Skin epidermis (tissue), 12 donors: ENCODE data around the gene GPLD1.

Experiments
- H3K27ac ChIP-seq, 21 experiments: fragments of 200-600 bp; sonication (generic) in 11 of 21; one replicate each; pipeline ENCODE4 v1.5.0; 2020; ENCODE audit warnings: mild to moderate bottlenecking in 3 of 21, inconsistent platforms in 2 of 21, moderate library complexity in 2 of 21
- H3K4me3 ChIP-seq, 7 experiments: fragments of 200-600 bp; sonication (generic) in 2 of 7; one replicate each; pipeline ENCODE4 v1.5.0; 2020; ENCODE audit warnings: inconsistent platforms in 2 of 7, mild to moderate bottlenecking in 2 of 7, moderate library complexity in 1 of 7

The GPLD1 gene

GRCh38 chr6:24504287-24504648, 14.9 kb upstream of the GPLD1 start:
- Histone ChIP-seq H3K27ac (no peak overlapping the region), H3K4me3 (no peak overlapping the region)

- Histone ChIP-seq H3K4me3 (no peak overlapping the region), H3K27ac (no peak overlapping the region)
Observed at GRCh38 chr6:24501914-24502313, 12.5 kb upstream of the GPLD1 start.

- Histone ChIP-seq H3K4me3 (no peak overlapping the region), H3K27ac (no peak overlapping the region)
Observed at GRCh38 chr6:24501374-24501773, 12.0 kb upstream of the GPLD1 start.

- no peak overlapping the region for H3K4me3 ChIP-seq
Observed at GRCh38 chr6:24500683-24501082, 11.3 kb upstream of the GPLD1 start.

GRCh38 chr6:24497254-24497970, 8.0 kb upstream of the GPLD1 start:
- Histone ChIP-seq H3K4me3 (no peak overlapping the region), H3K27ac (no peak overlapping the region)

More at GRCh38 chr6:24500683-24501082, 11.3 kb upstream of the GPLD1 start:
- H3K27ac ChIP-seq, result no peak overlapping the region

GRCh38 chr6:24494821-24495795, 5.7 kb upstream of the GPLD1 start, which contains the start of gene ALDH5A1:
ALDH5A1 (plus strand) TSS chr6:24494969; CDS start chr6:24494997, 28 bp downstream.
- Histone ChIP-seq H3K27ac (peak within 1 kb of the TSS in 20 of 21 experiments; percentile 15 to 83 (median 68)), H3K4me3 (peak within 1 kb of the TSS; percentile 43 to 74 (median 59))

GRCh38 chr6:24493945-24494820, 4.8 kb upstream of the GPLD1 start:
- H3K4me3 ChIP-seq, result peak overlapping the region; percentile 43 to 74 (median 59)
- H3K27ac ChIP-seq, result peak overlapping the region in 18 of 21 experiments; percentile 15 to 83 (median 69)

GRCh38 chr6:24492475-24492874, 3.1 kb upstream of the GPLD1 start:
- no peak overlapping the region for H3K4me3 ChIP-seq
- H3K27ac ChIP-seq, result no peak overlapping the region

- no peak overlapping the region for H3K27ac ChIP-seq
Observed at GRCh38 chr6:24490948-24491347, 1.6 kb upstream of the GPLD1 start.

GRCh38 chr6:24489881-24490280, 503 bp upstream of the GPLD1 start:
- H3K27ac ChIP-seq, result no peak overlapping the region

More at GRCh38 chr6:24490948-24491347, 1.6 kb upstream of the GPLD1 start:
- no peak overlapping the region for H3K4me3 ChIP-seq

GRCh38 chr6:24486065-24486464, 3.3 kb downstream of the GPLD1 start:
- no peak overlapping the region for H3K4me3 ChIP-seq
- no peak overlapping the region for H3K27ac ChIP-seq

More at GRCh38 chr6:24489881-24490280, 503 bp upstream of the GPLD1 start:
- H3K4me3 ChIP-seq, result no peak overlapping the region

GRCh38 chr6:24484657-24485323, 4.6 kb downstream of the GPLD1 start:
- no peak overlapping the region for H3K4me3 ChIP-seq
- H3K27ac ChIP-seq, result no peak overlapping the region

- Histone ChIP-seq H3K4me3 (no peak overlapping the region), H3K27ac (no peak overlapping the region)
Observed at GRCh38 chr6:24481449-24481848, 7.9 kb downstream of the GPLD1 start.

- no peak overlapping the region for H3K27ac ChIP-seq
- H3K4me3 ChIP-seq, result no peak overlapping the region
Observed at GRCh38 chr6:24480705-24481104, 8.7 kb downstream of the GPLD1 start.

- no peak overlapping the region for H3K4me3 ChIP-seq
- H3K27ac ChIP-seq, result no peak overlapping the region
Observed at GRCh38 chr6:24478903-24479302, 10.5 kb downstream of the GPLD1 start.

- no peak overlapping the region for H3K4me3 ChIP-seq
- H3K27ac ChIP-seq, result no peak overlapping the region
Observed at GRCh38 chr6:24477070-24477469, 12.3 kb downstream of the GPLD1 start.

- no peak overlapping the region for H3K27ac ChIP-seq
- H3K4me3 ChIP-seq, result no peak overlapping the region
Observed at GRCh38 chr6:24476631-24477030, 12.7 kb downstream of the GPLD1 start.

GRCh38 chr6:24472181-24472580, 17.2 kb downstream of the GPLD1 start:
- Histone ChIP-seq H3K27ac (no peak overlapping the region), H3K4me3 (no peak overlapping the region)

GRCh38 chr6:24469811-24470210, 19.6 kb downstream of the GPLD1 start:
- H3K27ac ChIP-seq, result no peak overlapping the region

More at GRCh38 chr6:24469811-24470210, 19.6 kb downstream of the GPLD1 start:
- H3K4me3 ChIP-seq, result no peak overlapping the region
